ENCODE data around the gene MDGA2.

GRCh38 chr14:47596232-47596631 is 79.2 kb downstream of the MDGA2 start:
- no peak for TF ChIP-seq RAD21 (IDR thresholded peaks at IDR 0.05; ENCODE audit: low read length)
- no peak for TF ChIP-seq SMC3 (IDR thresholded peaks at IDR 0.05; ENCODE audit: low read depth, low read length)
- TF ChIP-seq POLR2AphosphoS5 (IDR thresholded peaks at IDR 0.05; ENCODE audit: low read depth, low read length), result no peak
- TF ChIP-seq CTCF (IDR thresholded peaks at IDR 0.05), result no peak
- TF ChIP-seq USF1 (IDR thresholded peaks at IDR 0.05; ENCODE audit: borderline replicate concordance, low read depth), result no peak
- no peak for TF ChIP-seq RFX5 (IDR thresholded peaks at IDR 0.05; ENCODE audit: low read length)
- no peak for TF ChIP-seq EZH2phosphoT487 (IDR thresholded peaks at IDR 0.05; ENCODE audit: borderline replicate concordance, low read depth)
- TF ChIP-seq SIN3A (IDR thresholded peaks at IDR 0.05; ENCODE audit: borderline replicate concordance, low read depth, low read length), result no peak
- no peak for TF ChIP-seq EP300 (IDR thresholded peaks at IDR 0.05; ENCODE audit: borderline replicate concordance in 1 of 2, low read depth in 1 of 2, low read length in 1 of 2)
- TF ChIP-seq MEF2A (IDR thresholded peaks at IDR 0.05; ENCODE audit: borderline replicate concordance, low read depth), result no peak
- TF ChIP-seq REST (IDR thresholded peaks at IDR 0.05; ENCODE audit: low read depth, low read length), result no peak
- no peak for TF ChIP-seq GABPA (IDR thresholded peaks at IDR 0.05; ENCODE audit: low read depth)
- TF ChIP-seq MXI1 (IDR thresholded peaks at IDR 0.05; ENCODE audit: low read depth, low read length), result no peak

All from SK-N-SH (cell line).